Endometrium (tissue), 2 donors: Measurements from ENCODE around the gene GABPA.

Experiments
- FAIRE-seq: peaks from 2 replicates; lab custom pipeline; 2012; peaks lifted over from hg19 to GRCh38; lab: Jason Lieb, UNC
- donor health status: control.
- donor health status: control.

GABPA gene

DNA sequence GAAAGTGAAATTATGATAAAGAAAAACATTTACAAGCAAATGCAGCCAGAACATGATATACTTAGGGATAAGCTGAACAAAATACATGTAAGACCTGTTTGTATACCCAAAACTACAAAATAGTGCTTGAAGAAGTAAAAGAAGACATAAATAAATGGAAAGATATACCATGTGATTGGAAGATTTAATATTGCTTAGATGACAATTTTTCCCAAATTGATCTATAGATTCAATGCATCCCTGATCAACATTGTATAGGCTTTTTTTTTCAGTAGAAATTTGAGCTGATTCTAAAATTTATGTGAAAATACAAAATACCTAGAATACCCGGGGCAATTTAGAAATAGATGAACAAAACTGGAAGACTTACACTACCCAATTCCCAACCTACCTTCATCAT is 76.4 kb downstream of the GABPA start:
- FAIRE-seq = no peak

DNA sequence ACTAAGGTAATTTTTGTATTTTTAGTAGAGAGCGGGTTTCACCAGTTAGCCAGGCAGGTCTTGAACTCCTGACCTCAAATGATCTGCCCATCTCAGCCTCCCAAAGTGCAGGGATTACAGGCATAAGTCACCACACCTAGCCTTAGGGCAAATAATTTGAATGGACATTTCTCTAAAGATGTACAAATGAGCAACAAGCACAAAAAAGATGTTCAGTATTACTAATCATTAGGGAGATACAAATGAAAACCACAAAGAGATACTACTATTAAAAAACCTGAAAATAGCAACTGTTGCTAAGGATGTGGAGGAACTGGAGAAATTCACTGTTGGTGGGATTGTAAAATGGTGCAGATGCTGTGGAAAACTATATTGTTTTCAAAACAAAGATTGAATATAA is 79.1 kb downstream of the GABPA start:
- FAIRE-seq = no peak

DNA sequence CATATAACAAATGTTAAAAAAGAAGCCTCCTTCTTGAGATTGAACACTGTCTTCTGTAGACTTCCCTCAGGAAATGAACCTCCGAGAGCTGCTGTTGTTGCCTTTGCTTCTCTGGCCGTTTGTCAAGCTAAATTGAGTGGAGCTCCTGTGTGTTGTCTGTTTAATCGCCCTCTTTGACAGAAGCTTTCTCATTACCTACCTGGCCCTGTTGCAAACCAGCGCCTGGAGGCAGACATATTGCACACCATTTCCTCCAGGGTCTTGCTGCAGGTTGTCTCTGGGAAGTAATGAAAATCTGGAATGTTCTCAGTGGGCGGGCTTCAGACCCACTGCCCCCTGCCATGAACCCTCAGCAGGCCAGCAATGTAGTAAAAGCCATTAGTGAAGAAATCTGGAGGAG is 83.3 kb downstream of the GABPA start:
- no peak for FAIRE-seq

DNA sequence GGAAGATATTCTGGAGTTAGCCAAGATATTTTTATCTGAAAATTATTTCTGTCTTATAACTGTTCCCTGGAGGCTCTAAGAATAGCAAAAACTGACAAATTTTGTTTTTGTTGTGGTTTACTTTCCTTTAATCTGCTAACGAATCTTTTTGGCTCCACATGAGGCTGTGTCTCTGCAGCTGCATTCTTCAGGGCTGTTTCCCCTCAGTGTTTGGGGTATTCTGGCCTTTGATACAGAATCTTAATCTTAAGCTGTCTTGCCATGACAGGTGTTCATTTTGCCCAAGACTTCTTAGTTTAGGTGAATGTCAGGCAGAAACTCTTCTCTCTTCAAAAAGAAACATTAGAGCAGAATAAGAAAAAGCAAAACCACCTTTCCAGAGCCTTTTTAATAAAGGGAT is 83.8 kb downstream of the GABPA start:
- FAIRE-seq = peak; percentile 89
